T-helper 22 cell (primary cell): ENCODE data around the gene PLXNA4.

Experiments used
- DNase-seq: peaks from one replicate; pipeline ENCODE4 v3.0.0-alpha.2; 2020; ENCODE audit warnings: low read depth

PLXNA4 gene

GRCh38 chr7:132318352-132319318 lies 257.6 kb downstream of the PLXNA4 start:
- DNase-seq = peak; percentile 30

- DNase-seq = no peak
These were observed 258.4 kb downstream of the PLXNA4 start for GRCh38 chr7:132317701-132318351.

GRCh38 chr7:132312531-132313055 lies 263.7 kb downstream of the PLXNA4 start:
- DNase-seq = no peak

- DNase-seq = no peak
These were observed 264.5 kb downstream of the PLXNA4 start for GRCh38 chr7:132311733-132312132.

- no peak for DNase-seq
These were observed 267.0 kb downstream of the PLXNA4 start for GRCh38 chr7:132309102-132309805.

- DNase-seq = no peak
These were observed 268.8 kb downstream of the PLXNA4 start for GRCh38 chr7:132307465-132307864.

- DNase-seq = no peak
These were observed 275.5 kb downstream of the PLXNA4 start for GRCh38 chr7:132300599-132301277.

GRCh38 chr7:132298790-132299189 lies 277.5 kb downstream of the PLXNA4 start:
- no peak for DNase-seq

GRCh38 chr7:132296820-132297219 lies 279.4 kb downstream of the PLXNA4 start:
- DNase-seq = no peak

- DNase-seq = no peak
These were observed 281.1 kb downstream of the PLXNA4 start for GRCh38 chr7:132295175-132295574.

GRCh38 chr7:132292803-132293202 lies 283.5 kb downstream of the PLXNA4 start:
- DNase-seq = no peak

GRCh38 chr7:132291481-132291880 lies 284.8 kb downstream of the PLXNA4 start:
- DNase-seq = no peak

GRCh38 chr7:132290021-132290420 lies 286.2 kb downstream of the PLXNA4 start:
- DNase-seq = no peak

- no peak for DNase-seq
These were observed 289.4 kb downstream of the PLXNA4 start for GRCh38 chr7:132286836-132287235.

GRCh38 chr7:132280335-132280734 lies 295.9 kb downstream of the PLXNA4 start:
- DNase-seq = no peak

GRCh38 chr7:132279718-132280117 lies 296.6 kb downstream of the PLXNA4 start:
- DNase-seq = no peak

GRCh38 chr7:132276976-132277725 lies 299.1 kb downstream of the PLXNA4 start:
- no peak for DNase-seq

- no peak for DNase-seq
These were observed 300.0 kb downstream of the PLXNA4 start for GRCh38 chr7:132276234-132276630.

- no peak for DNase-seq
These were observed 300.6 kb downstream of the PLXNA4 start for GRCh38 chr7:132275416-132276233.

- DNase-seq = no peak
These were observed 303.4 kb downstream of the PLXNA4 start for GRCh38 chr7:132272763-132273371.
